IMR-90 (cell line): Measurements from ENCODE around the gene STAB1.

Experiments
- BHLHE40 ChIP-seq: fragments of 150-350 bp; IDR thresholded peaks from 2 replicates; pipeline ENCODE4 v1.6.1; 2016; ENCODE audit warnings: mild to moderate bottlenecking, low read depth, low read length
- POLR2A ChIP-seq: IDR thresholded peaks from 2 replicates; pipeline ENCODE4 v1.6.1; 2012; ENCODE audit warnings: mild to moderate bottlenecking, low read depth, low read length
- RAD21 ChIP-seq: IDR thresholded peaks from 2 replicates; pipeline ENCODE4 v1.6.1; 2012; ENCODE audit warnings: low read length, improper control_type of control experiment
- RCOR1 ChIP-seq: IDR thresholded peaks from 2 replicates; pipeline ENCODE4 v1.6.1; 2012; ENCODE audit warnings: mild to moderate bottlenecking, low read length, improper control_type of control experiment; ENCODE audit not compliant: insufficient replicate concordance
- RFX5 ChIP-seq: IDR thresholded peaks from 2 replicates; pipeline ENCODE4 v1.8.0; 2012; ENCODE audit warnings: low read depth, mild to moderate bottlenecking, low read length, moderate library complexity
- SMC3 ChIP-seq: fragments of 150-350 bp; IDR thresholded peaks from 2 replicates; pipeline ENCODE4 v1.6.1; 2016; ENCODE audit warnings: low read depth, mild to moderate bottlenecking, antibody characterized with exemption, low read length, moderate library complexity
- TF ChIP-seq, protein P1 (sequence below): conservative IDR thresholded peaks from 2 replicates; pipeline ENCODE4 v1.5.1; 2012; ENCODE audit warnings: mild to moderate bottlenecking, low read depth, low read length, improper control_type of control experiment

- TF ChIP-seq SMC3 (no peak), RFX5 (no peak), POLR2A (no peak), RAD21 (no peak), RCOR1 (no peak), BHLHE40 (no peak)
- TF ChIP-seq, protein P1, sequence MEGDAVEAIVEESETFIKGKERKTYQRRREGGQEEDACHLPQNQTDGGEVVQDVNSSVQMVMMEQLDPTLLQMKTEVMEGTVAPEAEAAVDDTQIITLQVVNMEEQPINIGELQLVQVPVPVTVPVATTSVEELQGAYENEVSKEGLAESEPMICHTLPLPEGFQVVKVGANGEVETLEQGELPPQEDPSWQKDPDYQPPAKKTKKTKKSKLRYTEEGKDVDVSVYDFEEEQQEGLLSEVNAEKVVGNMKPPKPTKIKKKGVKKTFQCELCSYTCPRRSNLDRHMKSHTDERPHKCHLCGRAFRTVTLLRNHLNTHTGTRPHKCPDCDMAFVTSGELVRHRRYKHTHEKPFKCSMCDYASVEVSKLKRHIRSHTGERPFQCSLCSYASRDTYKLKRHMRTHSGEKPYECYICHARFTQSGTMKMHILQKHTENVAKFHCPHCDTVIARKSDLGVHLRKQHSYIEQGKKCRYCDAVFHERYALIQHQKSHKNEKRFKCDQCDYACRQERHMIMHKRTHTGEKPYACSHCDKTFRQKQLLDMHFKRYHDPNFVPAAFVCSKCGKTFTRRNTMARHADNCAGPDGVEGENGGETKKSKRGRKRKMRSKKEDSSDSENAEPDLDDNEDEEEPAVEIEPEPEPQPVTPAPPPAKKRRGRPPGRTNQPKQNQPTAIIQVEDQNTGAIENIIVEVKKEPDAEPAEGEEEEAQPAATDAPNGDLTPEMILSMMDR: no peak
Measured at GRCh38 chr3:52493232-52494017, 1.7 kb upstream of the STAB1 start.
